Mesendoderm (in vitro differentiated cells): Measurements from ENCODE around the gene CTSW.

Experiments used
- DNase-seq: peaks from one replicate; pipeline ENCODE4 v3.0.0; 2013
- H2AK5ac ChIP-seq: 2 replicates; pipeline ENCODE4 v1.6.1; 2013; ENCODE audit warnings: low read length, inconsistent platforms
- H2BK120ac ChIP-seq: 2 replicates; pipeline ENCODE4 v1.6.1; 2013; ENCODE audit warnings: low read depth, mild to moderate bottlenecking, low read length, moderate library complexity, mixed read lengths
- H2BK15ac ChIP-seq: replicated peaks from 2 replicates; pipeline ENCODE4 v1.6.1; 2013; ENCODE audit warnings: low read depth, mild to moderate bottlenecking, moderate library complexity
- H2BK5ac ChIP-seq: 2 replicates; pipeline ENCODE4 v1.6.1; 2013; ENCODE audit warnings: low read length, inconsistent platforms
- H3K18ac ChIP-seq: 2 replicates; pipeline ENCODE4 v1.6.1; 2013; ENCODE audit warnings: mild to moderate bottlenecking, low read length, mixed read lengths
- H3K23ac ChIP-seq: one replicate; pipeline ENCODE4 v1.6.1; 2013; ENCODE audit warnings: low read length
- H3K27ac ChIP-seq: 2 replicates; pipeline ENCODE4 v1.5.1; 2013; ENCODE audit warnings: low read depth, mild to moderate bottlenecking, inconsistent platforms, low read length, moderate library complexity
- H3K27me3 ChIP-seq: 2 replicates; pipeline ENCODE4 v1.6.1; 2013; ENCODE audit warnings: low read length, control low read depth, mild to moderate bottlenecking, inconsistent platforms; ENCODE audit not compliant: insufficient read depth, poor library complexity
- H3K36me3 ChIP-seq: 2 replicates; pipeline ENCODE4 v1.6.1; 2013; ENCODE audit warnings: low read length, inconsistent platforms; ENCODE audit not compliant: control insufficient read depth, insufficient read depth
- H3K4ac ChIP-seq: one replicate; pipeline ENCODE4 v1.6.1; 2013; ENCODE audit warnings: low read depth, mild to moderate bottlenecking, low read length, moderate library complexity
- H3K4me1 ChIP-seq: 2 replicates; pipeline ENCODE4 v1.6.1; 2013; ENCODE audit warnings: low read depth, low read length, inconsistent platforms; ENCODE audit not compliant: control insufficient read depth
- H3K4me2 ChIP-seq: 2 replicates; pipeline ENCODE4 v1.6.1; 2013; ENCODE audit warnings: low read length
- H3K4me3 ChIP-seq: 2 replicates; pipeline ENCODE4 v1.5.1; 2013; ENCODE audit warnings: mild to moderate bottlenecking, low read length
- H3K56ac ChIP-seq: one replicate; pipeline ENCODE4 v1.6.1; 2013; ENCODE audit warnings: low read length
- H3K79me1 ChIP-seq: 2 replicates; pipeline ENCODE4 v1.6.1; 2013; ENCODE audit warnings: low read length, inconsistent platforms
- H3K79me2 ChIP-seq: 2 replicates; pipeline ENCODE4 v1.6.1; 2013; ENCODE audit warnings: mild to moderate bottlenecking, low read length; ENCODE audit not compliant: control insufficient read depth, insufficient read depth
- H3K9ac ChIP-seq: 2 replicates; pipeline ENCODE4 v1.6.1; 2013; ENCODE audit warnings: low read length, inconsistent platforms
- H4K5ac ChIP-seq: one replicate; pipeline ENCODE4 v1.6.1; 2013; ENCODE audit warnings: low read length
- H4K8ac ChIP-seq: one replicate; pipeline ENCODE4 v1.6.1; 2013; ENCODE audit warnings: low read depth, mild to moderate bottlenecking, control low read depth, low read length, moderate library complexity
- WGBS: extraction: QIAGEN DNeasy Blood & Tissue Kit; methylation state at CpG from one replicate; pipeline ENCODE4 v1.1.7; 2013; ENCODE audit warnings: low lambda C conversion rate, missing lambda C conversion rate; ENCODE audit not compliant: insufficient coverage; ENCODE audit errors: extremely low coverage; 5-methylcytosine and 5-hydroxymethylcytosine counted together

The CTSW gene

GRCh38 chr11:65850217-65851082, 29.2 kb upstream of the CTSW start:
- Histone ChIP-seq H4K5ac (no peak overlapping the region), H3K79me1 (peaks cover 10% of the 10 kb centered on the region), H3K79me2 (peaks cover 12% of the 10 kb centered on the region), H3K18ac (no peak overlapping the region), H3K36me3 (peaks cover 15% of the 10 kb centered on the region), H3K4ac (no peak overlapping the region), H2BK5ac (no peak overlapping the region), H2AK5ac (no peak overlapping the region), H3K4me3 (no peak overlapping the region), H3K27ac (no peak overlapping the region), H3K56ac (no peak overlapping the region), H3K27me3 (no peaks in the 10 kb centered on the region), H4K8ac (no peak overlapping the region), H3K23ac (no peak overlapping the region), H2BK15ac (no peak overlapping the region), H3K9ac (no peak overlapping the region), H3K4me1 (no peaks in the 10 kb centered on the region), H2BK120ac (no peak overlapping the region), H3K4me2 (no peak overlapping the region)
- WGBS, result no CpG with 5 or more reads among the region's 20 CpGs
- peak; percentile 8 for DNase-seq

- H3K4me2 ChIP-seq, result no peak overlapping the region
- H3K4me1 ChIP-seq, result peaks cover under 1% of the 10 kb centered on the region
- no peak overlapping the region for H3K18ac ChIP-seq
- peak; percentile 97 for DNase-seq
- no CpG with 5 or more reads among the region's 14 CpGs for WGBS
- no peak overlapping the region for H3K9ac ChIP-seq
- H3K27ac ChIP-seq, result no peak overlapping the region
- H4K5ac ChIP-seq, result no peak overlapping the region
- H3K36me3 ChIP-seq, result peaks cover 21% of the 10 kb centered on the region
- no peak overlapping the region for H3K23ac ChIP-seq
- H2BK5ac ChIP-seq, result no peak overlapping the region
- no peak overlapping the region for H2AK5ac ChIP-seq
- H3K79me1 ChIP-seq, result peaks cover 17% of the 10 kb centered on the region
- H2BK120ac ChIP-seq, result no peak overlapping the region
- H3K27me3 ChIP-seq, result no peaks in the 10 kb centered on the region
- no peak overlapping the region for H3K56ac ChIP-seq
- H3K4ac ChIP-seq, result no peak overlapping the region
- H3K79me2 ChIP-seq, result peaks cover 19% of the 10 kb centered on the region
- H3K4me3 ChIP-seq, result no peak overlapping the region
- no peak overlapping the region for H4K8ac ChIP-seq
- H2BK15ac ChIP-seq, result no peak overlapping the region
These were observed 28.5 kb upstream of the CTSW start for GRCh38 chr11:65851083-65851579.

GRCh38 chr11:65851811-65852507, 27.7 kb upstream of the CTSW start:
- WGBS, result no CpG with 5 or more reads among the region's 10 CpGs
- Histone ChIP-seq H3K56ac (no peak overlapping the region), H2BK120ac (no peak overlapping the region), H3K27me3 (no peaks in the 10 kb centered on the region), H3K27ac (no peak overlapping the region), H3K9ac (no peak overlapping the region), H3K4me1 (peaks cover 3% of the 10 kb centered on the region), H2BK5ac (no peak overlapping the region), H2BK15ac (no peak overlapping the region), H3K79me1 (peaks cover 20% of the 10 kb centered on the region), H3K4me2 (no peak overlapping the region), H3K4me3 (no peak overlapping the region), H2AK5ac (no peak overlapping the region), H3K79me2 (peaks cover 27% of the 10 kb centered on the region), H4K8ac (no peak overlapping the region), H3K18ac (no peak overlapping the region), H3K36me3 (peaks cover 23% of the 10 kb centered on the region), H3K4ac (no peak overlapping the region), H3K23ac (no peak overlapping the region), H4K5ac (no peak overlapping the region)
- DNase-seq, result peak; percentile 5

- no peak overlapping the region for H2AK5ac ChIP-seq
- H2BK120ac ChIP-seq, result no peak overlapping the region
- peaks cover 35% of the 10 kb centered on the region for H3K79me2 ChIP-seq
- H3K79me1 ChIP-seq, result peaks cover 20% of the 10 kb centered on the region
- H3K9ac ChIP-seq, result no peak overlapping the region
- H3K18ac ChIP-seq, result no peak overlapping the region
- H3K56ac ChIP-seq, result no peak overlapping the region
- H3K23ac ChIP-seq, result no peak overlapping the region
- no peaks in the 10 kb centered on the region for H3K27me3 ChIP-seq
- no peak overlapping the region for H3K4me2 ChIP-seq
- no CpG with 5 or more reads among the region's 33 CpGs for whole genome bisulfite sequencing
- peaks cover 23% of the 10 kb centered on the region for H3K36me3 ChIP-seq
- H2BK15ac ChIP-seq, result no peak overlapping the region
- H2BK5ac ChIP-seq, result no peak overlapping the region
- H3K4me3 ChIP-seq, result no peak overlapping the region
- H3K4me1 ChIP-seq, result peaks cover 3% of the 10 kb centered on the region
- H4K5ac ChIP-seq, result no peak overlapping the region
- H3K27ac ChIP-seq, result no peak overlapping the region
- H4K8ac ChIP-seq, result no peak overlapping the region
- H3K4ac ChIP-seq, result no peak overlapping the region
- DNase-seq, result no peak
These were observed 27.0 kb upstream of the CTSW start for GRCh38 chr11:65852508-65853245.

GRCh38 chr11:65853246-65853979, 26.2 kb upstream of the CTSW start:
- Histone ChIP-seq H3K79me2 (peaks cover 36% of the 10 kb centered on the region), H3K27ac (no peak overlapping the region), H3K56ac (no peak overlapping the region), H2BK5ac (no peak overlapping the region), H2AK5ac (no peak overlapping the region), H3K9ac (no peak overlapping the region), H3K27me3 (no peaks in the 10 kb centered on the region), H3K4me3 (no peak overlapping the region), H3K18ac (no peak overlapping the region), H3K4me2 (no peak overlapping the region), H3K4ac (no peak overlapping the region), H3K23ac (no peak overlapping the region), H4K8ac (no peak overlapping the region), H2BK15ac (no peak overlapping the region), H4K5ac (no peak overlapping the region), H2BK120ac (no peak overlapping the region), H3K79me1 (peaks cover 20% of the 10 kb centered on the region), H3K4me1 (peaks cover 3% of the 10 kb centered on the region), H3K36me3 (peaks cover 23% of the 10 kb centered on the region)
- peak; percentile 42 for DNase-seq
- no CpG with 5 or more reads among the region's 6 CpGs for WGBS
